SIG-M5 treated with dmso at 0.1 percent for 504 hours (cell line): Measurements from ENCODE around the gene SLC9A3.

Source experiments
- DNase-seq: peaks from one replicate; lab custom pipeline; 2025; ENCODE audit not compliant: unreplicated experiment; lab: John Stamatoyannopoulos, UW

SLC9A3 gene

DNA sequence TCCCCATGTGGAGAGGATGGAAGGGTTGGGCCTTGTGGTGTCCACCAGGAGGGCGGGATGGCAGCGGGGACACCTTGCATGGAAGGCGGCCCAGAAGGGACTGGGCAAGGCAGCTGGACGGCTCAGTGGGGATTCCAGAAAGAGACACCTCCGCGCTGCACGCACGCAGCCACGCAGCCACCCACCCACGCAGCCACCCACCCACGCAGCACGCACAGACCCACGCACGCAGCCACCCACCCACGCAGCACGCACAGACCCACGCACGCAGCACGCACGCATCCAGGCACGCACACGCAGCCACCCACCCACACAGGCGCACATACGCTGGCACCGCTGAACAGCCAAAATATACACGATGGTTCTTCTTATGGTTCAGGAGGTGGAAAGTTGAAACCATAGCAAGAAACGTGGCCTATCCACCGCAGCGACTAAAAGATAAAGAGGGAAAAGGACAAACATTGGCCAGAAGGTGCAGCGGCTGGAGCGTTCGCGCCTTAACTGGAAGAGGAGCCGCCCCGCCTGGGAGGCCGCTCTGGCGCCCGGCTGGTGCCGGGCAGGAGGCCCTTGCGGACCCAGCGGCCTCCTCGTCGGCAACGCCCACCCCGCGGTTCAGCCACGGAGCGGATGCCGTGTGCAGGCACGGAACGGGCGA, 103.5 kb downstream of the SLC9A3 start:
- no peak for DNase-seq
